ENCODE measurements around the gene PDE2A.

- no peak for TF ChIP-seq ZNF274 (IDR thresholded peaks at IDR 0.05; ENCODE audit: low read depth, low read length)
- no peak for TF ChIP-seq YY1 (IDR thresholded peaks at IDR 0.05; ENCODE audit: insufficient read depth, insufficient read length)
These were observed 38.0 kb upstream of the PDE2A start for GRCh38 chr11:72712168-72712751.

All from NT2/D1 (cell line).